ENCODE results near the gene LFNG. TPM values are rescaled to one million over a fixed set of nuclear protein-coding genes. Genes with fewer than 3 reads are reported as not detected.

LFNG gene
- total and polyA plus RNA-seq, 9 of the 15 experiments (the other 6 are each of a cell fraction or from before 2014, with no cell fraction given), result 0.03 to 0.89 (median 0.25) TPM; not detected in 1

- no peak overlapping the region for H3K4me3 ChIP-seq
- H3K9me3 ChIP-seq (replicated peaks; ENCODE audit: control insufficient read depth, insufficient read depth, low read depth, low read length), result no peaks in the 10 kb centered on the region
- 29% methylated on average over 10 of the region's 41 CpGs for WGBS (ENCODE audit: insufficient coverage, low coverage, missing lambda C conversion rate)
- POLR2A ChIA-PET, result no interaction called here
- H3K9ac ChIP-seq (ENCODE audit: insufficient read depth in 1 of 2, low read depth in 2 of 2, low read length in 2 of 2), result peak overlapping the region in 1 of 2 experiments; percentile 89; a peak in 2 of 4 replicates
- intact Hi-C loops (cut with micrococcal nuclease), result no loop called here
- no peaks in the 10 kb centered on the region for H3K79me2 ChIP-seq (ENCODE audit: control insufficient read depth, insufficient read depth, low read length)
- H3K4me1 ChIP-seq (replicated peaks in 1 of 2; ENCODE audit: control insufficient read depth in 2 of 2, insufficient read depth in 2 of 2, low read length in 2 of 2), result peaks cover 0 to 74% of the 10 kb centered on the region in 2 experiments; a peak in 4 of 5 replicates
- in situ Hi-C loops (cut with MboI), result no loop called here
- H3K36me3 ChIP-seq (ENCODE audit: control insufficient read depth, insufficient read depth, low read length), result no peaks in the 10 kb centered on the region
- TF ChIP-seq, protein P1, sequence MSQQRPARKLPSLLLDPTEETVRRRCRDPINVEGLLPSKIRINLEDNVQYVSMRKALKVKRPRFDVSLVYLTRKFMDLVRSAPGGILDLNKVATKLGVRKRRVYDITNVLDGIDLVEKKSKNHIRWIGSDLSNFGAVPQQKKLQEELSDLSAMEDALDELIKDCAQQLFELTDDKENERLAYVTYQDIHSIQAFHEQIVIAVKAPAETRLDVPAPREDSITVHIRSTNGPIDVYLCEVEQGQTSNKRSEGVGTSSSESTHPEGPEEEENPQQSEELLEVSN (IDR thresholded peaks at IDR 0.05; ENCODE audit: borderline replicate concordance in 1 of 2, extremely low read depth in 1 of 2, insufficient read depth in 1 of 2, insufficient read length in 1 of 2, low read depth in 1 of 2, low read length in 1 of 2, poor library complexity in 1 of 2, severe bottlenecking in 1 of 2), result peak in 1 of 2 experiments; percentile 52
- no peak for TF ChIP-seq CBX5 (IDR thresholded peaks at IDR 0.05; ENCODE audit: borderline replicate concordance, low read depth)
- ATAC-seq (no peak), FAIRE-seq (no peak), DNase-seq (ENCODE audit: extremely low read depth in 1 of 4, low spot score in 3 of 4) (peak in 2 of 4 experiments; percentile 63 to 64)
- H4K20me1 ChIP-seq (replicated peaks; ENCODE audit: control insufficient read depth, insufficient read depth, low read length), result peaks cover 4% of the 10 kb centered on the region
- H3K27ac ChIP-seq (ENCODE audit: extremely low read depth, low read depth, low read length), result no peak overlapping the region
- H3K27me3 ChIP-seq (ENCODE audit: control insufficient read depth in 2 of 2, insufficient read depth in 2 of 2, low read length in 2 of 2), result peaks cover 0 to 30% of the 10 kb centered on the region in 2 experiments; a peak in 2 of 5 replicates
- H2AFZ ChIP-seq (ENCODE audit: low read depth, low read length), result peak overlapping the region; percentile 80
- H3K4me2 ChIP-seq (ENCODE audit: insufficient read depth, low read length), result peak overlapping the region; percentile 68; the same call in 1 of the 2 replicates
- CTCF ChIA-PET (ENCODE audit: low intra/inter-chr PET ratio), result no interaction called here
- H3K9me1 ChIP-seq (ENCODE audit: control insufficient read depth, insufficient read depth, low read length), result no peaks in the 10 kb centered on the region
- no TSS peak for BruUV-seq (replicated peaks)
Measured at GRCh38 chr7:2518737-2519118, 846 bp upstream of the LFNG start.
